GM19395 (cell line): Measurements from ENCODE around the gene UBR2.
"Not testable (repeated sequence)": the region's sequence is repeated elsewhere in the genome, so short reads cannot be mapped to it uniquely, and the experiment has no call there.

ENCODE experiments used
- ATAC-seq: cut with Tn5 transposase; IDR thresholded peaks from one replicate; pipeline ENCODE4 v1.9.1; 2021; ENCODE audit warnings: mild to moderate bottlenecking, moderate library complexity; ENCODE audit not compliant: unreplicated experiment

UBR2 gene

DNA sequence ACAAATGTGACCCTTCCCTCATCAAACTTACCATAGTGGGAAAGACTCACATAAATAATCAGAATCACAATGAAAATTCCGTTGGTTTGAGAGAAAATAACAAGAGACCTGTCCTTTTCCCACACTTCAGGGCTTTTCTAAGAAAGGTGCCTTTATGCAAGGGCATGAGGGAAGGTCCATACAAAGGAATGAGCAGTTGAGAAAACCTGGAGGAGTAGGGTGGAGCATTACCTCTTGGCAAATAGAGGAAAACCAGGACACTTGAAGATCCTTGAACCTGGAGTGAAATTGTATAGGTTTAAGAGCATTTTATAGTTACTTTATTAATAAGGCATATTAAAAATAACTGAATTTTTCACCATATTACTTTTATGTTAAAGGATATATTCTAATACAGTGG is 54.3 kb downstream of the UBR2 start:
- ATAC-seq = no peak

DNA sequence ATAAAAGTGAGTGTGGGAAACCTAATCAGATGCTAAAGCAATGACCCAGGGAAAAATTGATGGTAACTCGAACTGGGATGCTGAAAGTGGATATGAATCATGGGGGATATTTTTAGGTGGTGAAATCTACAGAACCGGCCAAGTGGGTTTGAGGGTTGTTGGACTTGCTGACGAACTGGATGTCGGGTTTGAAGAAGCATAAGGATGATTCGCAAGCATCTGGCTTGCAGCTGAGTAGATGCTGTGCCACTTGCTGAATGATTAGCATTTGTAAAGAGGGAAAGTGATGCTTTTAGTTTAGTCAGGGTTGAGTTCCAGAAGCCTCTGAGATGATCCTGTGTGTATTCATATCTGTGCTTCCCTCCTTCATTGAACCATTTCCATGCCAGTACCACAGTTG is 54.9 kb downstream of the UBR2 start:
- no peak for ATAC-seq

DNA sequence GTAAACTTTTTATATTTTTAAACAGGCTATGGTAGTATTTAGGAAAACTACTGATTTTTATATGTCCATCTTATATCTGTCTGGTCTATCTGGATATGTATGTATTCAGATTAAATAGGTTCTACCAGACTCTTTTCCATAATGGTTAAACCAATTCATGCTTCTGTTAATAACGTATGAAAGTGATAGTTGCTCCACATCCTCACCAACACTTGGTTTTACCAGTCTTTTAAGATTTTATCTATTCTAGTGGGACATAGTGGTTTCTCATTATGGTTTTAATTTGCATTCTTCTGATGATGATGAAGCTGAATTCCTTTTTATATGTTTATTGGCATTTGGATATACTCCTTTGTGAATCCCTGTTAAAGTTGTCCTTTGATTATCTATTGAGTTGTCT is 56.1 kb downstream of the UBR2 start:
- ATAC-seq = no peak

DNA sequence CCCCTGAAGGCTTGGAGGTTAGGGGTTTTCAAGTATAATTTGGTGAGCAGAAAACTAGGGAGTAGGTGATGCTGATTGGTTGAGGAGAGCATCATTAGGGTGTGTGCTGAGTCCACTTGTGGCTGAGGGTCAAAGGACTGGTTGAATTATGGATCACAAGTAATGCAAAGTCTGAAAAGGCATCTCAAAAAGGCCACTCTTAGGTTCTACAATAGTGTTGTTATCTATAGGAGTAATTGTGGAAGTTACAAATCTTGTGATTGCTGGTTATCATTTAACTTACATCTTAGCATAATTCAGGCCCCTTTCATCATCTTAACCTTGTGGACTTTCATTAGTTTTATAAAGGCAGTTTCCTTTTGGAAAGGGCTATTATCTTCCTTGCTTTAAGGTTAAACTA is 60.8 kb downstream of the UBR2 start:
- no peak for ATAC-seq

DNA sequence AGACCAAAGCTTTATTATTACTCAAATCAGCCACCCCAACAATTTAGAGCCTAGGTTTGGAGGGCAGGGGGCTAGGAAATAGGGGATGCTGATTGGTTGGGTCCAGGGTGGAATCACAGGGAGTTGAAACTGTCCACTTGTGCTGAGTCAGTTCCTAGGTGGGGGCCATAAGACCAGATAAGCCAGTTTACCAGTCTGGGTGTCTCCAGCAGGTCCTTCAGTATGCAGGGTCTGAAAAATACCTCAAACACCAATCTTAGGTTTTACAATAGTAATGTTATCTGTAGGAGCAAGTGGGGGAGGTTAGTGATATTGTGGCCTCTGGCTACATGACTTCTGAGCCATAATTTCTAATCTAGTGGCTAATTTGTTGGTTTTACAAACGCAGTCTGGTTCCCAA is 63.2 kb downstream of the UBR2 start:
- no peak for ATAC-seq

DNA sequence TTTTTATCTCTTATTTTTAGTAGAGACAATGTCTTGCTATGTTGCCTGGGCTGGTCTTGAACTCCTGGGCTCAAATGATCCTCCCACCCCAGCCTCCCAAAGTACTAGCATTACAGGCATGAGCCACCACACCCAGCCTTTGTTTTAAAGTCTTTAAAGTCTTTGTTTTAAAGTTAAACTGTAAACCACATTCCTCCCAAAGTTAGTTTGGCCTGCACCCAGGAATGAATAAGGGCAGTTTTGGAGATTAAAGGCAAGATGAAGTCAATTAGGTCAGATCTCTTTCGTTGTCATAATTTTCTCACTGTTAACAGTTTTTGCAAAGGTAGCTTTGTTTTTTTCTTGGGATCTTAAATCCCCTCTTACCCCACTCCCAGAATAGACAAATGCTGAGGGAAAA is 63.8 kb downstream of the UBR2 start:
- ATAC-seq = no peak

DNA sequence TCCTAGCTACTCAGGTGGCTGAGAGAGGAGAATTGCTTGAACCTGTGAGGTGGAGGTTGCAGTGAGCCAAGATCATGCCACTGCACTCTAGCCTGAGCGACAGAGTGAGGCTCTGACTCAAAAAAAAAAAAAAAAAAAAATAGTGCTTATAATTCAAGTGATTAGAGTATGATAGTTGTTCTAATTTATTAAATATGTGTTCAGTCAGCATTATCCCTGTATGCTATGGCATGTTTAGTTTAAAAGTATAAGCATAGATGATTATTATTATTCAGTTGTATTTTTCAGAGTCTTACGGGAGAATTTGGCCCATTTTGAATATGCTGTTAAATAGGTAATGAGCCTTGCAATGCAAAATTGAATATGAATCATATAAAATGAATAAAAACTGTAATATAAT is 64.8 kb downstream of the UBR2 start:
- no peak for ATAC-seq

DNA sequence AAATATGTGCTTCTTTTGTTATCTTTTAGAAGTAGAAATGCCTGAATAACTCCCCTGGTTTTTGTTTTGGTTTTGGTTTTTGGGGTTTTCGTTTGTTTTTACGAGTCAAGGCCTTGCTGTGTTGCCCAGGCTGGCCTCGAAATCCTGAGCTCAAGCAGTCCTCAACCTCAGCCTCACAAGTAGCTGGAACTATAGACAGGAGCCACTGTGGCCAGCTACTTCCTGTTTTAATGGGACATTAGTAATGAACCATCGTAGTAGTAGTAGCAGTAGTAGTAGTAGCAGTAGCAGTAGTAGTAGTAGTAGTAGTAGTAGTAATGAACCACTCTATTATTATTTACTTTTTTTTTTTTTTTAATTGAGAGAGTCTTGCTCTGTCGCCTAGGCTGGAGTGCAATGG is 66.0 kb downstream of the UBR2 start:
- no peak for ATAC-seq

DNA sequence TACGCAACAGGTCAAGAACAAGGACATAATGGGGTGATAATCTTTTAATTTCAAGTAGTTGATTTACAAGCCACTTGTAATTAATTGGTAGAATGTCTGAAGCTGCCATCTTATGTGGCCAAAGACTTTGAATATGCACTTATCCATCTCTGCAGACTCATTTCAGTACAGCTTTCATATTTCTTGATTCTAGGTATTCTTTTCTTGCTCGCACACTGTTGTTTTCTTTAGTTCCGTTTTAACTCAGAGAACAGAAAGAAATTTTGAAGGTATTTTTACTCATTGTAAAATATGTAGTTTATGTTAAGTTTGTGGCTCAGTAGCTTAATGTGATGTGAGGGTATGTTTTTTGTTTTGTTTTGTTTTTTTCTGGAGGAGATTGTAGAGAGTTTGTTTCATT is 73.9 kb downstream of the UBR2 start:
- ATAC-seq = no peak

DNA sequence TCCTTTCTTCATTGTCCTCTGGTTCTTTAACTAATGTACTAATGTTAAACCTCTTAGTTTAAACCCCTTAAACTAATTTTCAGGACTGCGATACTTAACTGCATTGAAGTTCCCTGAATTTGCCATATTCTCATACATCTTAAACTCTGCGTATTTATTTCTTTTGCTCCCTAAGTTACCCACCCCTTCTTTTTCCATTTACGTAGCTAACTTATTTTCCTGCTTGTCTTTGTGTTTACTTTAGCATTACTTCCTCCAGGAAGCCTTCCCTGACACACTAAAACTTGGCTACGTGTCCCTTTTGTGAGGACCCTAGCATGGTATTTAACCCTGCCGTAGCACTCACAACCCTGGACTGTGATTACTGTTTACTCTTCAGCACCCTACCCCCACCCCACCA is 79.0 kb downstream of the UBR2 start:
- ATAC-seq = no peak

DNA sequence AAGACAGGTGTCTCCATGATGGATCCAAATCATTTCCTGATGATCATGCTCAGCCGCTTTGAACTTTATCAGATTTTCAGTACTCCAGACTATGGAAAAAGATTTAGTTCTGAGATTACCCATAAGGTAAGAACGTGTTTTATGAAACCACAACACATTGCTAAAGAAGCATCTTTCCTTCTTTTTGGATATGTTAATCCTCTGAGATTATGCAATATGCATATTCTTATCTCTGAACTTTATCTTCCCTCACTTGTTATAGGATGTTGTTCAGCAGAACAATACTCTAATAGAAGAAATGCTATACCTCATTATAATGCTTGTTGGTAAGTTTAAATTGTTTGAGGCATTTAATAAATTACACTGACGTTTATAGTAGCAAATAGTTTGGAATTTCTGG is 80.4 kb downstream of the UBR2 start:
- ATAC-seq = no peak

DNA sequence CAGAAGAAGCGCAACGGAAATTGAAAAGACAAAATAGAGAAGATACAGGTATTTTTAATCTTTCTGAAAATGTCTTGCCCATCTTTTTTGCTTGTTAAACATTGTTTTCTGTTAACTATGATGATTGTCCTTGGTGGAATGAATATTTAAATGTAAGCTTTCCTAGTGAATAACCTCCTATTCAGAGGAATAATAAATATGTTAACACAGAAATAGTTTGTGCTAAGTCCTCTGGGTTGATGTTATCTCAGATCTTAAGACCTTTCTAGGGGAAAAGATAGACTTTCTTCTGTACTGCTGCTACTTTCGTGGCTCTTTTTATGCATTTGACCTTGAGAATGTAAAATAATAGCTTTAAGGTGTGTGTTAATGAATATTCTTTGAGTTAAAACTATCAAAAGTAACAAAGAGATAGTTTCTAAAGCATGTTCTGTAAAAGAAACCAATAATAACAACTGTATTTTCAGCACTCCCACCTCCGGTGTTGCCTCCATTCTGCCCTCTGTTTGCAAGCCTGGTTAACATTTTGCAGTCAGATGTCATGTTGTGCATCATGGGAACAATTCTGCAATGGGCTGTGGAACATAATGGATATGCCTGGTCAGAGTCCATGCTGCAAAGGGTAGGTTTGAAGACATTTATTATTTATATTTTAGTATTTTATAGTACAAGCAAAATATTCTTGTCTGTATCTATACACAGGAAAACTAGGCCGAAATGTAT is 88.4 kb downstream of the UBR2 start:
- no peak for ATAC-seq

DNA sequence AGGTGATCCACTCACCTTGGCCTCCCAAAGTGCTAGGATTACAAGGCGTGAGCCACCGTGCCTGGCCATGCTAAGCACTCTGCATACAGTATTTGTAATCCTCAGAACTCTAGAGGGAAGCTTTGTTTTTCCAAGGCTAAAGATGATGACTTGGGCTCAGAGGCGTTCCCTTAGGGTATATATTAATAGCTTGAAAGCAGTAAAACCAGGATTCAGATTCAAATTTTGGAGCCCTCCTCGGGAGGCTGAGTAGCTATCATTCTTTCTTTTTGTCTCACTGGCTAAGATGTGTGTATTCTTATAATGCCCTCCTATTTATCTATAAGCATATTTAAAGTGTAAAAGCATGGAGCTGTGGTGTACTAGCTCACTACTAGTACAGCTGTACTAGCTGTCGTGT is 90.0 kb downstream of the UBR2 start:
- ATAC-seq = no peak

DNA sequence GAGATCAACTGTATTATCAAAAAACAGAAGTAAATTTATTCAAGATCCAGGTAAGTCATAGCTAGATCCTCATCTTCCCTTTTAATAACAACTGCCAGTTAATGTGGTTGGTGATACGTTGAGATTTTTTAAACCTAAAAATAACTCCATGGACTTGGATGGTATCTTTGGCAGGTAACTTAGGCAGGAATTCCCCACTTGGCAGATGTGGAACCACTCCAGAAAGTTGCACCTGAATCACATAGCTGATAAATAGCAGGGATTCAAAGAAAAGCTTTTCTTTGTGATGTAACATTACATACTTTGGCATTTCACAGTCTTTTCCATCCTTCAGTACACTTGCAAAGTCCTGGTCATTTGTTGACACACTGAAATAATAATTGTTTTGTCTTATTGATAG is 96.0 kb downstream of the UBR2 start:
- no peak for ATAC-seq

DNA sequence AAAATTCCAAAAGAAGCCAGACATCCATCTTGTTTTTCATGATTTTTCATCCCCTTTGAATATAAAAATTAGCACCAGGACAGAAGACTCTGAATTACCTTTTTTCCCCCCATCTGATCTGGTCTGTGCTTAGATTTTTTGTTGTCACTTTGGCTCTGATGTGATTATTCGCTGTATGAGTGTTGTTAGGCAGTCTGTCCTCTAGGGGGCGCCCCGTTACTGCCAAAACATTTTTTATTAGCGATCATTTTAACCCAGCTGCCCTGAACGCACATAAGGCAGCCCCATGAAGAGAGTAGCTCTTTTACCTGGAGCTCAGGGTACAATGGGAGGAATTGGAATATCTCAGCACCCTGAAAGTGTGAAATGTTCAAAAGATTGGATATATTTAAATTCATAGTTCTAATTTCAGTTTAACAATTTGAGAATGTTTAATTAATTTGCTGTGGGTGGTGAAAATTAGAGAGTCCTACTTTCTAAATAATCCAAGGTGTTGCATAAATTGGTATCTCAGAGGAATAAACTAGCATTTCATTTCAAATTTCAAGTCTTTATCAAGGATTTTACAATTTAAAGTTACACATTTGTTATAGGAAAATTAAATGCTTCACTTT is 97.8 kb downstream of the UBR2 start:
- ATAC-seq = no peak

DNA sequence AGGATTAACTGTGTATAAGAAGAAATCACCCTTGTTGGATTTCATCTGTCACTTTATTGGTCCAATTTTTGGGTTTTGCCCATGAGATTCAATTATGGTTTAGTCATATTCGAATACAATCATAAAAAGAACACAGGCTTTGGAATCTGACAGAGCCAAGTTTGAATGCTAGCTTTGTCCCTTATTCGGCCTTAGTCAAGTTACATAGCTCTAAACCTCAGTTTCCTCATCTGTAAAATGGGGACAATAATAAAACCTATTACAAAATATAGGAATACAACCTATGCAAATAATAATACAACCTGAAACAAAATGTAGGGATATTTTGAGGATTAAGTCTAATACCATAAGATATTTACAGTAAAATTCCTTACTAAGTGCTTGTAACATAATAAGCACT is 100.9 kb downstream of the UBR2 start:
- no peak for ATAC-seq

DNA sequence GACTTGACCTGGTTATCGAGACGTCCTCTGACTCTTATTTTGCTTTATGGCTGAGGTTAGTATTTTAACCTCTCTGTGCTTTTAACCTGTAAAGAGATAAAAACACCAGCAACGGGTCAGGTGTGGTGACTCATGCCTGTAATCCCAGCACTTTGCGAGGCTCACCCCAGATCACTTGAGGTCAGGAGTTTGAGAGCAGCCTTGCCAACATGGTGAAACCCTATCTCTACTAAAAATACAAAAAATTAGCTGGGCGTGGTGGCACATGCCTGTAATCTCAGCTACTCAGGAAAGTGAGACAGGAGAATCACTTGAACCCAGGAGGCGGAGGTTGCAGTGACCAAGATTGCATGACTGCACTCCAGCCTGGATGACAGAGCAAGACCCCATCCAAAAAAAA is 110.5 kb downstream of the UBR2 start:
- ATAC-seq = not testable (repeated sequence)

DNA sequence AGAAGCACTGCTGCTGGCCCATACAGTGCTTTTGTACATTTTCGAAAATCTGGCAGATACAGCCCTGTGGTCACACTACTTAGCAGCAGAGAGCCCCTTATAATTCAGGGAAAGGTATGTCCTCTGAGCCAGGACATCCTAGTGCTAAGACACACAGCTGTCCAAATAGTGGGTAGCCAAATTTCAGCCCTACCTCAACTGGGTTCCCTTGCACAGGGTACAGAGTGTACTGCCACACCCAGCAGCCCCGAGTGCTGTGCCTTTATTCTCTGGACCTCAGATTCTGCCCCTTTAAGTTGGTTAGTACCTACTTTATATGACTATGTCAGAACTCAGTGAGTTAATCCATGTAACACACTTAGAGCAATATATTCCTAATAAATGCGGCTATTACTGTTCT is 111.0 kb downstream of the UBR2 start:
- ATAC-seq = no peak

DNA sequence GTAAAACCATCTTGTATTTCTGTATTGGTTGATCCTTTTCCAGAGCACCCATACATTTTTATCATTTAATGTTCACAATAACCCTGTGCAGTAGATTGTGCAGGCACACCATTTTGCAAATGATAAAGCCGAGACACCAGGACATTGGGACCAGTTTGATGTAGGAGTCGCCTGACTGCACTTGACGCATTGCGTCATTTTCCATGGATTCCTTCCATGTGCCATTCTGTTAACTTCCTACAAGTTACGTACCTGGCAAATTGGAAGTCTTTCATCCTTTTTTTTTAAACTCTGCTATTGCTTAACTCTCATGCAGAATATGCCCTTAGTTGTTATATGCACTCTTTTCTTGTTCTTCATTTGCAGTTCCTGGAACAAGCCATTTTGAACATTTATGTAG is 115.5 kb downstream of the UBR2 start:
- ATAC-seq = no peak

DNA sequence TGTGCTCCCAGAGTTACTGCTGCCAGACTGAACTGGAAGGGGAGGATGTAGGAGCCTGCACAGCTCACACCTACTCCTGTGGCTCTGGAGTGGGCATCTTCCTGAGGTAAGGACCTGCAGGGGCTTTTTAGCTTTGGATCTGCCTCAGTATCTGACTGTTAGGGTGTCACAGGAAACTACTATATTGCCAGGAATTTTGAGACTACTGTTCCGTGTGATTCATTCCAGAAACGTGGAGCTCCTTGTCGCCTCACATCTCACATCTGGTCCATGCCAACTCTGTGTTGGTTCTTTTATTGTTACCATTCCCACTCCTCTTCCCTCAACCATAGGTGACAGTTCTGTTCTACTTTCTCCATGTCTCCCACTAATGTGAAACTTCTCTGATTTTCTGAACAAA is 124.5 kb downstream of the UBR2 start:
- no peak for ATAC-seq

DNA sequence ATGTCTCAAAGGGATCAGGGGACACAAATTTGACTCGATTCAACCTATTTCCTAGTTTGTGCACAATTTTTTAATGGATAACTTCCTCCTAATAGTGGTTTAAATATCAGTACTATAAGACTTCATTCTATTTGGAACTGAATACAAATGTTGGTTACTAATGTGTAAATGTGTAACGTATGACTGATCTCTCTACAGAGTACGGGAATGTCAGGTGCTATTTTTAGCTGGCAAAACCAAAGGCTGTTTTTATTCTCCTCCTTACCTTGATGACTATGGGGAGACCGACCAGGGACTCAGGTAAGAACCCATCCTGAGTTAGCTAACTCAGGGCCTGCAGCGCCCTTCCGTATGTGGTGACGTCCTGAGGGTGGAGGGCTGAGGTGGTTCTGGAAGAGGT is 125.5 kb downstream of the UBR2 start:
- ATAC-seq = no peak

DNA sequence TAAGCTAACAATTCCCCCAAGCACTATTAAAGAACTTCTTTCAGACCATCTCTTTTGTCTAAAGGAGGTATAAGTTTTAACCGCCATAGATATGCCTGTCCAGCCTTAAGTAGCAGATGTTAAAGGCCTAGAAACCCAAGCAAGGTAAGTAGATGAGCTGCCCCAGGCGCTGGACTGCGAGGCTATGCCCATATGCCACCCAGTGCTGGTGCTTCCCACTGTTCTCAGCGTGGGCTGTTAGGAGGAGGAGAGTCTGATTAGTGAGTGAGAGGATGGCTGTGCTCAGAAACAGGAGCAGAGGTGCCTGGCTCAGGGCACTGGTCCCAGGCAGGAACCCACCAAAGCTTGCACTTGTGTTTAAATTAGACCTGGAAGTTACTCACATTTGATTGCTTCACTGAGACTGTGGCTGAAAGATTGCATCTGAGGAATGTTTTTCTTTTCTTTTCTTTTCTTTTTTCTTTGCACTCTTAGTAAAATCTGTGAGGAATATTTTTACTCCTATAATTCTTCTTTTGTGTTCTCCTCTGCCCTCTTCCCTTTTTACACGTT is 126.4 kb downstream of the UBR2 start:
- no peak for ATAC-seq

DNA sequence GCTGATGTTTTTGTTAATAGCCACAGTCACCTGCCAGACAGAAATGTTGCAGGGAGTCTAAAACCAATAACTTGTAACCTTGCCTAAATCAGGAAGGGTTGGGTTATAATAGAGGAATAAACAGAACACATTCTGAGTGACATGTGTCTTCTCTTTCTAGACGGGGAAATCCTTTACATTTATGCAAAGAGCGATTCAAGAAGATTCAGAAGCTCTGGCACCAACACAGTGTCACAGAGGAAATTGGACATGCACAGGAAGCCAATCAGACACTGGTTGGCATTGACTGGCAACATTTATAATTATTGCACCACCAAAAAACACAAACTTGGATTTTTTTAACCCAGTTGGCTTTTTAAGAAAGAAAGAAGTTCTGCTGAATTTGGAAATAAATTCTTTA is 127.0 kb downstream of the UBR2 start:
- ATAC-seq = no peak
